ENCODE results near the gene EVC2.

EVC2 gene

DNA sequence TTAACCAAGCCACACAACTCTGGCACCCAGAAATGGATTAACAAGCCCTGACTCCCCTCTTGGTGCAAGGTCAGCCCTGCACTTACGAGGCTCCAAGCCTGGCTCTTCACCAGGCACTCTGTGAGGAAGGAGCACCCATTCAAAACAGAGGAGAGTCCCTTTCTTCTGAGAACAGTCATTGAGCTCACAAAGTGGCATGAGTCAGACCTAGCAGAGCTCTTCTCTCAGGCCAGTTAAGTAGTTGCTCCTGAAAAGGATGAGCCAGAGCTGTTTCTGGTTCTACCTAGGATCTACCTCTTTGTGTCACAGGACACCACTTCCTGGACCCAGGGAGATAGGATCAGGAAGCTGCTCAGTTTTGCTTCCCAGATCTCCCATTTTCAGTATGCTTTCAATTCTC lies 48.2 kb downstream of the EVC2 start:
- DNase-seq: no peak

DNA sequence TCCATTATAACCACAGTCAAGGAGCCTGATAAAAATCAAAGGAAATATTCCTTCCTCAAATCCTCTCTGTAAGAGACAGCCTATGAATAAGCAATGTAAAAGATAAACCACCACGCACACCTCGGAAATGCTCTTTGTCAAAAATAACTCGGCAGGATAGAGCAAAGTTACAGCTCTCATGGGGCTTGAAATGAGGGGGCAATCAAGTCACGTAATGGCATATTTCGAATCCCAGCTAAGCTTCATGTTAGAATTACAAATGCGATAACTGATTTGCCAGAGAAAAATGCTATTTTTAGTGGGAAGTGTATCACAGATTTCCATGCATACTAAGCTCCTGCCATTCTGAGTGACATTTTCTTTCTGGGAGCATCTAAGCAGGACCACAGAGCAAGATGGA lies 49.4 kb downstream of the EVC2 start:
- DNase-seq: no peak

DNA sequence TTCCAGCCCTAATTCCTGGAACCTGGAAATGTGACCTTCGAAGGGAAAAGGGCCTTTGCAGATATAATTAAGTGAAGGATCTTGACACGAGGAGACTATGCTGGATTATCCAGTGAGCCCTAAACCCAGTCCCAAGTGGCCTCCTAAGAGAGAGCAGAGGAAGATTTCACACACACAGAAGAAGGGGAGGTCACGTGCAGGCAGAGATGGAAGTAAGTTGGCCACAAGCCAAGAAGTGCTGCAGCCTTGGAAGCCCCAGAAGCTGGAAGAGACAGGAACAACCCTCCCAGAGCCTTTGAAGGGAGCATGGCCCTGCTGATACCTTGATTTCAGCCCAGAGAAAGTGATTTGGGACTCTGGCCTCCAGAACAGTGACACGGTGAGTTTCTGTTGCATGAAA lies 51.9 kb downstream of the EVC2 start:
- DNase-seq: no peak

DNA sequence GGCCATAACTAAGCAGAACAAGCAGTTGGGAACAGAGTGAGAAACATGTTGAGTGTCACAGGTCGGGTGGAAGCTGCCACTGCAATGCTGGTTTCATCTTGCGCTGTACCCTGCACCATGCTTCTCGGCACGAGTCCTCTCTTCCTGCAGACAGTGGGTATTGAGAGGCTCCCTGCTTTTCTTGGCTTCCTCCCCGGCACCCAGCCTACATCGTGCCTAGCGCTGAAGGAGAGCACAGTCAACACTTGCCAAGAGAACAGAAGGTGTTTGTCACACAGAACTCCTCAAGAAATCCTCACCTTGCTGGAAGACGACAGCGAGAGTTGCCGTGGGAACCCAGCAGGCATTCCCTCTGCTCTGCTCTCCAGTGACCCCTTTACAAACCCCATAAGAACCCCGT lies 53.6 kb downstream of the EVC2 start:
- DNase-seq: no peak

DNA sequence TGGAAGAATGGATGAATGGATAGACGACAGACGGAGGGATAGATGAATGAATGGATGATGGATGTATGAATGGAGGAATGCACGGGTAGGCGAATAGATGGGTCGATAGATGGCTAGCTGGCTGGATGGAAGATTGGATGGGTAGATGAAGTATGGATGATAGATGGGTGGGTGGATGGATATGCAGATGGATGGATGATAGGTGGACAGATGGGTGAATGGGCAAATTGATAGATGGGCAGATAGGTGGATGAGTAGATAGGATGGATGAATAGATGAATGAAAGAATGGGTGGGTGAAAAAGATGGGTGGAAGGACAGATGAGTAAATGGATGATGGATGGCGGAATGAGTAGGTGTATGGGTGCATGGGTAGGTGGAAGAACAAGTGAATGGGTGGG lies 57.3 kb downstream of the EVC2 start:
- DNase-seq: no peak

DNA sequence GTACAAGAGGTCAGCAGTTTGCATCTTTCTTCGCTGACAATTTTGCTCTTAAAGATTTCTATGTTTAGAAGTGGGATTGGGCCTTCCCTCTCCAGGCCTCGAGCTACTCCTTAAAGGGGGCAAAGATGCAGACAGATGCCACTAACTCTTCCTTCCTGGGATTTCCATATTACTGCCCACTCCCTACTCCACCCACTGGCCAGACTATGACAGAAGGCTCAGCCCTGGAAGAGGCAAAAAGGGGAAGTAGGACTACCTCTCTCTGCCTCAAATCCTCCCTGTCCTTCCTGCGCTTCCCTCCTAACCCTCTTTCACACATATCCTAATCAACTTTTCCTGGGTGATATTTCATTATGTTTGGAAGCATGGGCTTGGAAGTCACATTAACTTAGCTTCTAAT lies 58.3 kb downstream of the EVC2 start:
- no peak for DNase-seq

DNA sequence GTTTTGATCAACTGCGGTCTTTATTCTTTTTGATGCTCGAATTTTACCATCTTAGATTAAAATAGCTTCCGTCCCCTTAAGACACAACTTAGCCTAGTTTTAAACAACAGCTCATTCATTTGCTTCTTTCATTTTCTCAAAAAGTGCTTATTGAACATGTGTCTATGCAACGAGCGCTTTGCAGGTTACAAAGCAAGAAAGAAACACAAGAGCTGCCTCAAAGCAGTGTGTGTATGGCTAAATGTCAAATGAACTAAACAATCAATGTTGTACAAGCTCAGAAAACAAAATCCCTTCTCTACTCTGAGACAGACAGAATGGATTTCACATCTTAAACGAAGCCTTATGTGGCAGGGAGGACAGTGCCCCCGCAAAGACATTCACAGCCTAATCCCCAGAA lies 61.0 kb downstream of the EVC2 start:
- DNase-seq: no peak

DNA sequence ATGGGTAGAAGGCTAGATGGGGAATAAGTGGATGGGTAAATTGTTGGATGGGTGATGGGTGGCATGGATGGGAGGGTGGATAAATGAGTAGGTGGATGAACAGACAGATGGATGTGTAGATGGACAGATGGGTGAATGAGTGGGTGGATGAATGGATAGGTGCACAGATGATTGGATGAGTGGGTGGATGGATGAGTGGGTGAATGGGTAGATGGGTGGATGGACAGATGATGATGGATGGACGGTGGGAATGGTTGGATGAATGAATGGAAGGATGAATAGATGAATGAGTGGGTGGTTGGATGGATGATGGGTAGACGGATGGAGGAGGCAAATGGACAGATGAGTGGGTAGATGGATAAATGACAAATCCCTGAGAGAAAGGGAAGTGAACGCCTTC lies 68.3 kb downstream of the EVC2 start:
- no peak for DNase-seq

DNA sequence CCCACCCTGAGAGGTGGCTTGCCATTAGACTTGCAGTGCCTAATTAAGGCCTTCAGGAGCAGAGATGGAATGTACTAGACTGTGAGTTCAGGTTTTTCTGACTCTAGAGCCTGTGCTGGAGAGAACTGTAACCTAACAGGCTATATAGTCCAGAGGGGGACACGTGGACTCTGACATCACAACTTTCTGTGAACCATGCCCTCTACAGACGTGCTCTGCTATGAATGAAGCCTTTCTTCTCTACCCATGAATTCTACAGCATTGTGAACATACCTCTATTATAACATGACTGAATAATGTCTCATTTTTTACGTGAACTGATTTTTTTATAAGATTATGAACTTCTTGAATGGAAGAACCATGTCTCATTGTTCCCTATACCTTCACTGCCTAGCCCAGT lies 68.8 kb downstream of the EVC2 start:
- no peak for DNase-seq

DNA sequence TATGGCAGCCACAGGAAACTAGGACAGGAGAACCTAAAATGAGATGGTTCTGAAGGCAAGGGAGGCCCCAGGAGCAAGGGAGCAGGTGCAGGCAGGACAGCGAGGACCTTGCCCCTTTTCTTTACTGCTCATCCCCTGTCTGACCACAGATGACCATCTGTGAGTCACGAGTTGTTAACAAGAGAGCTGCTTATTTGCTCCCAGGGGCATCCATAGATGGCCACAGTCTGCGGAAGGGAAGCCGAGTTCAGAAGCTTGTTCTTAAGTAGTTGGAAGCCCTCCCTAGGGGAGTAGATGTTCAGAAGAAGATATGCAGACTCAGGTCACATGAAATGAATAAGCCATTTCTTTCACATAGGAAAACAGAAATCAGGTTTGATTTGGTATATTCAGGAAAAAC lies 69.4 kb downstream of the EVC2 start:
- no peak for DNase-seq

DNA sequence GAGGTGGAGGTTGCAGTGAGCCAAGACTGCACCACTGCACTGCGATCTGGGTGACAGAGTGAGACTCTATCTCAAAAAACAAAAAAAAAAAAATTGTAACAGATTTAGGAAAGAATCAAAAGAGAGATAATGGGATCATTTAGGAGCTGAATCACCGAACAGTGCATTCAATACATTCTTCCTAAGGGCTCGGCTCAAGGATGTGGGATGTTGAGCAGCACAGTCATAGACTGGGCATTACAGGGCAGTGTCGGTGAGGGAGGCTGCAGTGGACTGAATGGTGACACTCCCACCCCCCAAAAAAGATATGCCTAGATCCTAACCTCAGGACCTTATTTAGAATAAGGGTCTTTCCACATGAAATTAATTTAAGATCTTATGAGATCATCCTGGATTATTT lies 70.0 kb downstream of the EVC2 start:
- DNase-seq: no peak

DNA sequence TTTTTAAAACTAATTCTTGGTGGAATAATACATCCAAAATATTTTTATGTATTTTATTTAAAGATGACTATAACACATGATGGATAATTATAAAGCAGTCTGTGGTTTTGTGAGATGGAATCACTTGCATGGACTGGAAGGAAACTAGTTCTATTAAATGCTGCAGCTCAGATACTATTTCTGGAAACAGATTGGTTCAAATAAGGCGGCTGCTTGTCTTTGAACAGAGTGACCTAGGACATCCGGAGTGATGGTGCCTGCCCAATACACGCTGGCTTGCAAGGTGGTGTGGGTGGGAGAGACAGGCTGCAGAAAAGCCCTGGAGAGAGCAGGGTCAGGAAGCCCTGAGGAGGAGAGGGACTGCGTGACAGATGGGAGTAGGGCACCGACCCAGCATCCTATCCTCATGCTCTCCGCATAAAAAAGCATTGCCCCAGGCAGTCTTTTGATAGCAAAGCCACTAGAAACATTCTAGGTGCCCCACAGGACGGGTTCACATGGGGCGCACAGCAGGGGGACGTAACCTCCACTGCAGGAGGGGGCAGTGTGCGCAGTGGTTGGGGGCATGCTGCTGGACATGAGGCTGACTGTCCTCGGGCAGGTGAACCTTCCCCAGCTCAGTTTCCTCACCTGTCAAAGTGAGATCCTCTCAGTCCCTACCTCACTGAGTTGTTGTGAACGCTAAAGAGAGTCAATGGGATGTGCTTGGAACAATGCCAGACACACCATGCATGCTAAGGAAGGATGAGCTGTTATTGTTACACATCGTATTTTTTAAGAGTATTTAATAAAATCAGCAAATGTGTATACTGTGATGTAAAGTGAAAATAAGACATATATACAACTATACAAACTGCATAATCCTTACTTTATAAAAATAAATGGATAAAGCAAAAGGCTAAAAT lies 71.3 kb downstream of the EVC2 start:
- DNase-seq: no peak

DNA sequence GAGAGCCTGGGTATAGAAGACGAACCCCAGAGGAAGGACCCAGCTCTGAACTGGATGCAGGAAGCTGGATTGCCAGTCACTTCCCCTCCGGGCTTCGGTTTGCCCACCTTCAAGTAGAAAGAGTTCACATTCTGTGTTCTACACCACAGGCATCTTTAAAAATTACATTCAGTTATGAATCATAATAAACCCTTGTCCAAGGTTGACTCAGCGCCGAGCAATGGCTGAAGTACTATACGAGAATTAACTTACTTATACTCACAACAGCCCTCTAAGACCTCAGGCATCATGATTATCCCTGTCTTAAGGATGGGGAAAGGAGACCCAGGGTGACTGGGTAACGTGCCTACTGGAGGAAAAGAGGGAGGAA lies 72.5 kb downstream of the EVC2 start:
- DNase-seq: no peak

DNA sequence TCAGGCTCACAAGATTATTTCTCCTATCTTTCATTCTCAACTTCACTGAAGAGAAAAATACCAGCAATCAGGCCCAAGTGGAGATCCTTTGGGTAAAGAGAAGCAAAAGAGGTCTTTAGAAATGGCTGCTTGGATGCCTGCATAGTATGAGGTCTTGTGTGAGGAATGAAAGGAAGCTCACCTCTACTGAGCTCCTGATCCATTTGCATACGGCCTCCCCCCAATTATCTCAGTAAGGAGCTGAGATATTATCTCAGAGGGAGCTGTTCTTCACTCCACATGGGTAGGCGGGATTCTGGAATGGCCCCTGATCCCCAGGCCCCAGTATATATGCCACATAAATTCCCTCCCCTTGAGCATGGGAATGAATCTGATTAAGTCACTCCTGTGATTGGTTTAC lies 75.8 kb downstream of the EVC2 start:
- DNase-seq: no peak

DNA sequence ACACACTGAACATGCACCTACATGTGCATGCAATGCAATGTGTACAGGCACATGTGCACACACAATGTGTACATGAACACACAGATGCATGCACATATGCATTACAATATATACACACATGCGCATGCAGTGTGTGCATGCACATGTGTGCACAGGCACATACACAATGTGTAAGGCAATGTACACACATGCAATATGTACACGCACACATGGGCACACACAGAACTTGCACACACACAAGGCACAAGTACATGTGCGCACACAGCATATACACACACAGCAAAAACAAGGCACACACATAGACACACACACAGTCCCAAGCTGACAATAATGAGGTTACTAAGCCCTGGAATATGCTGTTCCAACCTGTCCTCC lies 76.3 kb downstream of the EVC2 start:
- no peak for DNase-seq

DNA sequence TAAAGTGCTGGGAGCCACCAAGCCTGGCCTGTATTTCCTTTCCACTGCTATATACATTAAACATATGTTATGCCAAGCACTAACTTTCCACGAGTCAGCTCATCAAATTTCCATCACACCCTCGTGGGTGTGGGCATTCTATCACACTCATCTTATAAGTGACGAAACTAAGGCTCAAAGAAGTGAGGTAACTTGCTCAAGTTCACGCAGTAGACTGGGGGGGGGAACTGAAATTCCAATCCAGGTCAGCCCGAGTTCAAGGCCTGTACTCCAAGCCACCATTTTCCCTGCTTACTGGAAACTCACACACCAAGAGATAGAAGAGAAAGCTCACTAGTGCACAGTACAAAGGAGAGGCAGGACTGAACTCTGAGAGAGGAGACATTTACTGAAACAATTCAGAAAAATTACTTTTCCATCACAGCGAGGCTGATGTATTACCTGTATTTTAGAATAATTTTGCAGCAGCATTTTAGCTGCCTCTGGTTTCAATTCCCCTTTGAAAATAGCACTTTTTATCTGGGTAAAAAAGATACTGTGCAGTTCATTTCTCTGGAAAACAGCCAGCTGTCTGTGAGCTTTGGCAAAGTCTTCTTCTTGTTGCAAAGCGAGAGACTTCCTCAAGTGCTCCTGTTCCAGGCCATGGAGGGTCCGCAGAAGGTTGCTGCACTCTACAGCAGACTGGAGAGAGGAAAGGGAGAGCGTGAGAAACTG lies 76.8 kb downstream of the EVC2 start:
- no peak for DNase-seq

DNA sequence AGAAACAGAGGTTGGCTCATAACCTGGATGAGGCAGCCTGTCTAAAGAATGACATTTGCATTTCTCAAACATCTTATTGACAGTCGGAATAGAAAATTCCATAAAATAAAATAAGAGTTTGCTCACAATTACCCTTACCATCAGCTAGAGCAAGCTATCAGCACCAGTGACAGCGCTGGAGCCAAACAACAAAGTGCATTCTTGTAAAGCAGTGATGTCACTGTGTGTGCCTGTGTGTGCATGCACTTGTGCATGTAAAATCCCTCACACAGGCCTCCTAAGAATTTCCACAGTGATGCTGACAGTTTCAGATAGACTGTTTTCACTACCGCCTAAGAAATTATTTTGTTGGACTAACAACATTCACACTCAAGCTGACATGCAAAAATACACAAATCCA lies 77.6 kb downstream of the EVC2 start:
- DNase-seq: no peak

DNA sequence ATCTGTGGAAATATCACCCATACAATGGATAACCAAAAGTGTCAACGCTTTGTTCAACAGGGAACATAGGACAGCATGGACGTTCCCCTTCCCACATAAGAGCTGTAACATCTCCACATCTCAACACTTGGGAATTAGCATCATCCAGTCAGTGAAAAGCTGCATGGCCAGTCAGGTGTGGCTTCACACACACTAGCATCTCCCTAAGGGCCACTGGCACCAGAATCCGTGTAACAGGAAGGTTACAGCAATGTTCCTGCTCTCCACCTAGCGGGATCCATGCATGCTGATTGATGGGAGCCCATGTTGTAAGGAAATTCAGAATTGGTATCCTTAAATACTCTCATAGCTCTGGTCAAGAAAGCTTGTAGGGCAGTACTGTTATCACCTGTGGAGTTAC lies 78.8 kb downstream of the EVC2 start:
- no peak for DNase-seq

DNA sequence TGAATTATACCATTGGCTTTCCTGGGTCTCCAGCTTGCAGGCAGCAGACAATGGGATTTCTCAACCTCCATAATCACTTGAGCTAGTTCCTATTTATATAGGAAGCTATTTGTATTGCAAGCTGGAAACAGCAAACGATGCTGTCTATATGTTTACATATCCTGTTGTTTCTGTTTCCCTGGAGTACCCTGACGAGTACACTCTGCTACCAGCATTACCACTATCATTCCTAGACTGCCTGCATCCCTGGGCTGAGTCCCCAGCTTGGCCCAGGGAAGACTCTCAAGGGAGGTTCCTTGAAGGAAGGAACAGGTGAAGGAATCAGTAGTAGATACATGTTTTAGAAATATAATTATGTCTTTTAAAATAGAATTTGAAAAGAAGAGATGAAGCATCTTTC lies 81.4 kb downstream of the EVC2 start:
- DNase-seq: no peak

DNA sequence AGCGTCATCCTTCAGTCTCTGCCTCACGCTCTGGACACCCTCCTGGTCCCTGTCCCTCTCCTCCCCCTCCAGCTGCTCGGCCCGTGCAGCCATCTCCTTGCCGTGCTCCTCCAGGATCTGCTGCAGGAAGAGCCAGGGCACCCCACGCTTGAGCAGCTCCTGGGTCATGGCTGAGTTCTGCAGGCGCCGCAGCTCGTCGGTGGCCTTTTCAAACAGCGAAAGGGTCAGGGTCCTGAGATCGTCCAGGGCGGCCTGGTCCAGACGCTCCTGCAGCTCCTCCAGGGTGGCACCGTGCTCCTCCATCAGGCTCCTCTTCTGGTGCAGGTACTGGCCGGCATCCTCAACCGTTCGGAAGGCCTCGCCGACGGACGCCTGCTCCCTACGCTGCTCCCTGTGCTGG lies 85.8 kb downstream of the EVC2 start:
- no peak for DNase-seq

DNA sequence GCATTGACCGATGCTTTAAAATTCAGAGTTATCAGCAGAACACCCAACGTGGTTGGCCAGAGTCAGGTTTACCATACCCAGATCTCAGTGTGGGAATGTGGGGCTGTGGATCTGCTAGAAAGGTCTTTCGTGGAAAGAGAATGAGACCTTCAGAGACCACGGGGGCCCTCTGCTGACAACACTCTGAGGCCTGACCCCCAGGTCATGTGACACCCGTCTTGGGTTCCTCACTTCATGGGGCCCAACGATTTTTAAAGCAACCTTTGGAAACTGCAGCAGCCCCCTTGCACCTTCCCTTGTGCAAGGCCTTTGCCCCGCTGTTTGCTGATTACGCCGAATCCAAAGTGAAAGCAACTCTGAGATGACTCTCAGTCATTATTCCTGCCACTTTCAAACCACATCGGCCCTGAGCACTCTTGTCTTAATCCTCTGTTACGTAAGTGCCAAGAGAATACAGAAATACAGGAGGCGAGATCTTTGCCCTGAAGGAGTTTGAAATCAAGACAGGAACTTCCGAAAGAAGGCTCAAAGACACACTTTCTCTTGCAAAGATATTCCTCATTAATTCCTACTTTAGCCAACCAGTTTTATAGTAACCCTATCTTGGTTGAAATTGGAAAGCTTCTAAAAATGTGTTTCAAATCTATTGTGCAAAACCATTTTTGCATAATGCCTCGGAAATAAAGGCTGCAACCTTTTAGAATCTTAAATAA lies 88.3 kb downstream of the EVC2 start:
- no peak for DNase-seq

DNA sequence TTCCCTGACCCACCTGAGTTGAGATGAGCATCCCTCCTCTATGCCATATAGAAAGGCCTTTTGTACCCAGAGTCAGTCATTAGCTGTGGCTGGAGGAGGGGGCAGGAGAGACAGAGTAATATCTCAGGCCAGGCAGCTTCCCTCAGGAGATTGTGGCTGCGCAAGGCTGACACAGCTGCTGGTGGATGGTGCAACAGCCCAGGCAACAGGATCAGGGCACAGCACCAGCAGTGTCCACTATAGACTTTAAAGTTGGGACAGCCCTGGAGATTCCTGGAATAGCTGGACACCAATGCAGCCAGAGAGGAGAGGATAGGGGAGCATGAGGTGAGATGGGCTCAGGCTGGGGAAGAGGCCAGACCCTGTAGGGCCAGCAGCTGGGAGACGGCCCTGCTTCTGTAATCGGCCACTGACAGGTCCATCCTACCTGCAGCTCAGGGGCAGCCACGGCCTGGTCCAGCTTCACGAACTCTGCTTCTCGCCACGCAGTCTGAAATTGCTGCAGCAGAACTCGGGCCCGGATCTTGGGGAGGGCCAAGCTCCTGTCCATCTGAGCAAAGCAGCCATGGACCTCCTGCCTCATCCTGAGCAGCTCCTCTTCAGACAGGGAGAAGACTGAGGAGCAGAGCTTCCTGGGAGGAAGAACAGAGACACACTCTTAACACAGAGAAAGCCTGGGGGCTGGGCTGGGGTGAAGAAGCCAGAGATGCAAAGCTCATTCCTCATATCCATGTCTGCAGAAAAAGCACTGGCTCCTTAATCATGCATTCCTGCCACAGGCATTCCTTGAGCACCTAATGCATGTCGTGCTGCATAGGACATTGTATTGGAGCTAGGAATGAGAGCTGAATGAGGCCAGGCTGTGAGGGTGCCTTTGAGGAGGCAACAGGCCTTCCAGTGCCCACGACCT lies 90.1 kb downstream of the EVC2 start:
- no peak for DNase-seq
